ENCODE results near the gene RASL10A.

Gene RASL10A

DNA sequence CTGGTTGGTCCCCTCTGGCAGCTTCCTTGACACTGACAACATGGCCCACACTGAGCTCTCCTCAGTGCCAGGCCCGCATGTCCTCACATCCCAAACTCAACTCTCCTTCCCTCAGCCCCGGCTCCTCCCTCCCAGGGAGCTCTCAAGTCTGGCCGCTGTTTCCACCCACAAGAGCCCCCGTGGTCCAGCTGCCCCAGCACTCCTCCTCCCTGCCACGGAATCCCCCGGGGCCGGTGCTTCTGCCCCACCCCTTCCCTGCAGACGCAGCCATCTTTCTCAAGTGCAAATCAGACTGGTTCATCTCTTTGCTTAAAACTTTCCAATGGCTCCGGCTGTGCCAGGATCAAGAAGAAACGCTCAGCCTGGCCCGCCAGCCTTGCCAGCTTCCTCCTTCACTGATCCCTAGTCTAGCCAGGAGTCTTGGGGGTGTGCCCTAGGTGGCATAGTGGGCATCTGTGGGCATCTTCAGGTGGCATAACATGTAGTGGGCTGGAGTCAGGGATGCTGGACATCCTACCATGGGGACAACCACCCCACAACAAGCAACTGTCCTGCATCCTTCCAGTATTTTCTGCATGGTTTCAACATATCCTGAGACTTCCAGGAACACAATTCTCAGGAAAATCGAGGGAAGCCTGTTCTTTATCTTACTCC lies 22.3 kb upstream of the RASL10A start:
- DNase-seq = no peak

DNA sequence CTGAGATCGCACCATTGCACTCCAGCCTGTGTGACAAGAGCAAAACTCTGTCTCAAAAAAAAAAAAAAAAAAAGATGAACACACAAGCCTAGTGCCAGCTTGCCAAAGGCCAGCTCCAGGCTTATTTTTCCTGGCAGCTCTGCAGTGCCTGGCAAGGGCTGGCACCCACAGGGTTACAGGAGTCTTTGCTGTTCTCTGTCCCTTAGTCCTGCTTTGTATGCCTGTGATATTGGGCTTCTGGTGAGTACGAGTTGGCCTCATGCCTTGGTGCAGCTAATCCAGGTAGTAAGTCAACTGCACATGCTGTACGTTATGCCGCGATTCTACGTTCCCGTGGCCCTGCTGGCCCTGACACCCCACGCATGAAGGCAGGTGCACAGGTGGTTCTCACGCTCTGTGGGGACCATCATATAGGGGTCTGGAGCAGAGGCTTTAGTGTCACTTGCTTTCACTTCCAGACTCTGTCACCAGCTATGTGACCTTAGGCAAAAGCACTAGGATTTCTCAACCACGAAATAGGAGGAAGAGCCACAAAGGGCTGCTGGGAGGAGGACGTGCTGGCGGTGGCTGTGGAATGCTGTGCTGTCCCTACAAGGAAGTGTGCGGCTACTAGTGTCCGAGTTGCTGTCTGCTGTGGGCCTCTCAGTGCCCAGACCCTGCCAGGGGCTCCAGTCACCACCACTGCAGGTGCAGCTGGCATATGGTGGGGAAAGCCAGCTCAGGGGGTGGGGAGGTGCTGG lies 21.4 kb upstream of the RASL10A start:
- DNase-seq = no peak

GRCh38 chr22:29335656-29336055 lies 20.2 kb upstream of the RASL10A start:
- no peak for DNase-seq

DNA sequence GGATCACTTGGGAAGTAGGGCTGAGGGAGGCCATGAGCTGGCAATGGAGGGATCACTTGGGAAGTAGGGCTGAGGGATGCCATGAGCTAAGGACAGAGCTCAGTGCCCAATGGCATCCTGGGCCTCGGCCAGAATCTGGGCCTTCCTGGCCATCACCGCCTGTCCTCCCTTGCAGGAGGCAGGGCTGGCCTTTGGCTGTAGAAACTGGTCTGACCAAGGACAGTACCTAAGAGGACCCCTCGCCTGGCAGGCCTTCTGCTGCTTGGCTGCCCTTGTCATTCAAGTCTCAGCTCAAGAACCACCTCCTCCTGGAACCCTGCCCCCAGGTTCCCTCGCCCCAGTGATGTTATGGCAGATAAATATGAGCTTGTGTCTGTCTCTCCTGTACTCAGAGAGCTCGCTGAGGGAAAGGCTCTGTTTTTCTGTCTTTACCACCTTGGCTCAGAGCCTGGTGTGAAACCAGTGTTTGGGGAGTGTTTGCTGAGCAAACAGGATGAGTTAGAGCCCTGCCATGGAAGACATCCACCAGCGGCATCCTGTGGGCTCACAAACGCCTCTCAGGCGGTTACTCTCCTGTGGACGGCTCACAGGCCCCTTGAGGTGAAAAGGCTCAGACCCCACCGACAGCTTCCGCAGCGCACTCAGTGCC lies 19.3 kb upstream of the RASL10A start:
- DNase-seq = no peak

DNA sequence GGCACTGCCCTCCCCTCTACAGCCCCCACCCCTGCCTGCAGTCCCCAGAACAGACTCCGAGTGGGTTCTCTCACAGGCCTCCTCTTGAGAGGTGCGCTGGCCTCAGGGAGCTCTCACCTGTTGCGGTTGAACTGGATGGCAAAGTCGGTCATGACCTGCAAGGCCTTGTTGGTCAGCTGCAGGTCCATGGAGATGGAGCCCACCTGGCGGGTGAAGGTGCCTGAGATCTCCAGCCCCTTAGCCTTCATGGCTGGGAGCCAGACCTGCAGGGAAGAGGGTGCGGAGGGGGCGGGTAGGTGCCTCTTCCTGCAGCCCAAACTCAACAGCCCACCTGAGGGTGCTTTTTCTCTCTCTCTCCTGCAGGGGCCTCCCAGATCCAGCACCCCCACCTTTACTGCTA lies 18.7 kb upstream of the RASL10A start:
- DNase-seq = no peak

DNA sequence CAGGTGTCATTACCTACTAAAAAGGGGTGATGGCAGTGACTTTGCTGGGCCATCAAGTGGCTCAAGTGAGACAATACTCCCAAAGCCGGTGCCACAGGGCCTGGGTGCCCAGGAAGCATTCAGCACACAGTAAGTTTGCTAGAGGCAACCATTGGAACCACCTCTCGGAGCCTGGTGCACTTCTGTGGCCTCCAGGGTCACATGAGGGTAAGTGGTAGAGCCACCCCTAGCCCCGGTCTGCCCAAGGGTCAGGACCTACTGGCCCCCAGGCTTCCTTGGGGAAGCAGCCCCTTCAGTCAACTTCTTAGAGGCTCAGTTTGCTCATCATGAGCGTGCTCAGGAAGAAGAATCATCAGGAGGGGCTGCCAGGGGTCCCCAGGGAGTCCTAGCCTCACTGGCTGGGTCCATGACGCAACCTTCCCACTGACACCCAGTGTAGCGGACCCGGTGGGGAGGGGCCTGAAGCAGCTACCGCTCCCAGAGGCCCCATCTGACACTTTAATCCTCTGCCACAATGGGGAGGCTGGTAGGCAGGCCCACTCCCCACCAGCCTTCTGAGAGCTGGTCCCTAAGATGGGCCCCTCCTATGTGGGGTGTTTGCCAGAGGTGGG lies 17.5 kb upstream of the RASL10A start:
- DNase-seq = no peak

- DNase-seq = no peak
Measured at GRCh38 chr22:29331658-29332300, 16.3 kb upstream of the RASL10A start.

DNA sequence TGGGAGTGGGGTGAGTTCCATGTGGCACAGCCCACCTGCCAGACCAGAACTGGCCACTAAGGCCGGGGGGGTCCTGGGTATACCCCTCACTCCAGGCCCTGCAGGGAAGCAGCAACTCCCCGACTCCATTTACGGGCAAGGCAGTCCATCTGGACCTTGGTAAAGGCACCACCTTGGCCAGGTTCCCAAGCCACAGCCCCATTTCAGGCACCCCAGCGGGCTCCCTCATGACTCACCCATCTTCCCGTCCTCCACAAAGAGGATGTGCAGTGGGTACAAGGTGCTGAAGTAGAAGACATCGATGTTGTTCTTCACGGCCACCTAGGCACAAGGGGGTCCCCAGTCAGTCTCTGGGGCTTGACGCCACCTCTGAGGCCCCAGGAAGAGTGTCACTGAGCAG lies 15.7 kb upstream of the RASL10A start:
- DNase-seq = no peak

- no peak for DNase-seq
Measured at GRCh38 chr22:29330753-29331152, 15.3 kb upstream of the RASL10A start.

GRCh38 chr22:29330291-29330690 lies 14.8 kb upstream of the RASL10A start:
- DNase-seq = no peak

DNA sequence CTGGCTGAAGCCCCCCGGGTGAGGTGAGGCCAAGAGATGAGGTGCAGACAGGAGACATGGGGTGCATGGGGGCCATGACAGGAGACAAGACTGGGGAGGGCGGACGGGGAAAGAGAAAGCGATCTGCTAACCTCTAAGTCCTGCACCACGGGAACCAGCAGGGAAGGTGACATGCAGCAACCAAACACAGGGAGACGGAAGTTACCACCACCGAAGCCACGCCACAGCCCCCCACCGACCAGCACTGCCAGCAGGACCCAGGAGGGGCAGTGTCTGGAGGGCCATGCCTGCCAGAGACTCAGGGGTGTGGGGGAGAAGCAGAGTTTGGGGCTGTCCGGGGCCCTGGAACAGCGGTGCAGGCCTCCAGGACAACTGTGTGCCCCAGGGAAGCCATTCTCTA lies 14.1 kb upstream of the RASL10A start:
- DNase-seq = no peak

DNA sequence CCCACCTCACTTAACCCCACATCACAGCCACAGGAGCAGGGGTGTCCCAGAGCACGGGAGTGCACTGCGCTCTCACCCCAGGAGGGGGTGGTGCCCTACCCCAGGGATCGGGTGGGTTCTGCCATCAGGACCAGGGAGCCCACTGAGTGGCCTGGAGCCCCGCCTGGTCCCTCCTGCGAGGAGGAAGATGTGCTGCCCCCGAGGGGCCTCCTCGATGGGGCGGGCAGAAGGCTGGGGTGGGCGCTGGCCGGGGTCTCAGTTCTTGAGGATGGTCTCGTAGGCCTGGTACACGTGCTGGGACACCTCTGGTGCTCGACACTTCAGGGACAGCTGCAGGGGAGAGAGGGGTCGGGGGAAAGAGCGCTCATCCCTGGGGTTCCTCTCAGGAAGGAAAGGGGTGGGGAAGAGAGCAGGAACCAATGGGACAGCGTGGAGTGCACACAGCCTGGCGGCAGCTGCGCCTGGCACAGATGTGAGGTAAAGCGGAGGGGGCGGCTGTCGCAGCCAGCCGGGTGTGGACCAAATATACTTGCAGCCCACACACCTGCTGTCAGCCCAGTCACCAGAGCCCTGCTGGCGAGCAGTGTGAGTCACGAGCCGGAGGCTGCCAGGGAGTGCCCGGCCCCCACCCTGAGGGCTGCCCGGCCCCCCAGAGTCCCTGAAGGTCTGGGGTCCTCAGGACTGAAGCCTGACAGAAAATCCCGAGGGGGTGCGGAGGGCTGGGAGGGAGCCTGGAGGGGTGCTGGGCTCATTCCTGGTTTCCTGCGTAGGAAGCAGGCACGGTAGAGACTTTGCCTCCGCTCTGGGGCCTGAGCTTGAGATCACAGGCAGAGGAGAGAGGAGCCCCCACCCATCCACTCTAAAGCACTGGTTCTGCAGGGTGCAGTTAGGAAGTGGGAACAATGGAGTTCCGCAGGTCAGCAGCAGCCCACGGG lies 13.3 kb upstream of the RASL10A start:
- DNase-seq = no peak

- no peak for DNase-seq
Measured at GRCh38 chr22:29328055-29328454, 12.6 kb upstream of the RASL10A start.

DNA sequence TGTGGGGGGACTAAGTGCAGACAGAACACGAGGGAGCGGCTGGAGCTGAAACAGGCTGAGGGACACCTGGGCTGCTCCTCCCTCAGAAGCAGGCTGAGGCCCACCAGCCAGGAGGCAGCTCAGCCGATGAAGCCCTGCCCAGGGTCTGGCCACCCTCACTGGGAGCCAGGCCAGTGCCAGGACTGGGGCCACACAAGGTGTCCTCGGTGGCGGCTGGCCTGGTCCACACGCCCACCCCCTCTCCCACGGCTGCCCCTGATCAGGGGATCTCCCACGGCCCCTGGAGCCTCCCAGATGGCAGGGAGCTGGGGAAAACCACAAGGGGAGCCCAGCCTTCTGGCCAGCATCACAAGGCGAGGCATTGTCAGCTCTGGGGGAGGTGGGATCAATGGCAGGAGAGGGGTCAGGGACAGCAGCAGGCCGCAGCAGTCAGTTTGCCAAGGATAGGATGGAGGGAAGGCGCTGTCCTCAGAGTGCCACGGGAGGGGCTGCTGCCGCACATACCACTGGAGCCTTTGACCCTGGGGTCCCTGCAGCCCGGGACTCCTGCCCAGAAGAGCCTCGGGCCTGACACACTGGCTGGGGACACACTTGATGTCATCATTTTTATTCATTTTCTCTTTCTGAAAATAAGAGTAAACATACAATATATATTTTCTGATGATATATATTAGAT lies 11.7 kb upstream of the RASL10A start:
- no peak for DNase-seq

GRCh38 chr22:29326481-29326880 lies 11.0 kb upstream of the RASL10A start:
- DNase-seq = no peak

- no peak for DNase-seq
Measured at GRCh38 chr22:29325785-29326315, 10.4 kb upstream of the RASL10A start.

DNA sequence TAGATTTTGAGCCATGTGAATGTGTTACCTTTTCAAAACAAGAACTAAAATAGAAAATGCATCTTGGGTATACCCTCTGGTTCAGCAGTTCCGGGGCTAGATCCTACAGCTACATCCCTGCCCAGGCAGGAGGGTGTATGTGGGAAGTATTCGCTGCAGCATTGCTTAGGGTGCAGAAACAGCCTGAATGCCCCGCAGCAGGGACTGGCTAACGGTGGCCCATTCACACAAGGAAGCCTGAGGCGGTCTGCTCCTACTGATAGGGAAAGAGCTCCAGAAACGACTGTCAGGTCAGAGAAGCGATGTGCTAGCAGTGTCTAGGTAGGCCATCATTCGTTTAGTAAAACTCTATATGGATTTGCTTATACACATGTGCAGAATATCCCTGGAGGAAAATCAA lies 9.9 kb upstream of the RASL10A start:
- no peak for DNase-seq

DNA sequence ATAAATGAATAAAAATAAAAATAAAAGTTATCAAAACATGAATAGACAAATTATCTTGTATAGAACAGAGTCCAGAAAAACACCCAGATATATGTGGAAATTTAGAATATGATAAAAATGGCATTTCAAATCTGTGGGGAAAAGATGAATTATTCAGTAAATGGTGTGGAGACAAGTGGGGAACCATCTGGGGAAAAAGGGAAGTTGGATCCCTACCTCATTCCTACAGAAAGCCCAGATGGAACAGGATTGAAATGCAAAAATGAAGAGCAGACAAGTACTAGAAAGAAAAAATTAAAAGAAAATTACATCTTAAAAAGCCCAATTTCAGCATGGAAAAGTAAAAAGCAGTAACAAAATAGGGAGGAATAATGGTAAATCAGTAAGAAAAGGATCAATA lies 8.1 kb upstream of the RASL10A start:
- DNase-seq = no peak

- no peak for DNase-seq
Measured at GRCh38 chr22:29320546-29320945, 5.0 kb upstream of the RASL10A start.

DNA sequence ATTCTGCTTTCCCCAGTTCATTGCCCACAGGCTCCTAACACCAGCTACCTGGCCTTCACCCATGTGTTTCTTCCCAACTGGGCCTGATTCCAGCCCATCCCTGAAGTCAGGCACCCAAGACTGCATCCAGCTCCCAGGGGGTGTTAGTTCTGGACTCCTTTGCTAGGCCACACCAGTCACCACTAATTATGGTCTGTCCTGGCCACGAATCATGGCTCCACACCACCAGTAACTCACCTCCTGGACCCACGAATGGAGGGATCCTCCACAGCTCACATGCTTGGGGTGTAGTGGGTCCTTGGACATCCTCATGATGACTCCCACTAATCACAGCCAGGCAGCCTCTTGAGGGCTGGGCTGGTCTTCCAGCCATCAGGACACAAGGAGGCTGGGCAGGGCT lies 3.6 kb upstream of the RASL10A start:
- no peak for DNase-seq

- no peak for DNase-seq
Measured at GRCh38 chr22:29317827-29318454, 2.4 kb upstream of the RASL10A start.
